ENCODE data around the gene DNAJC18. TPM values are rescaled to one million over a fixed set of nuclear protein-coding genes. Genes with fewer than 3 reads are reported as not detected.

Gene DNAJC18
- total RNA-seq, 4 donors from 2014 or later: 7.6 to 27.7 (median 14.5) TPM

DNA sequence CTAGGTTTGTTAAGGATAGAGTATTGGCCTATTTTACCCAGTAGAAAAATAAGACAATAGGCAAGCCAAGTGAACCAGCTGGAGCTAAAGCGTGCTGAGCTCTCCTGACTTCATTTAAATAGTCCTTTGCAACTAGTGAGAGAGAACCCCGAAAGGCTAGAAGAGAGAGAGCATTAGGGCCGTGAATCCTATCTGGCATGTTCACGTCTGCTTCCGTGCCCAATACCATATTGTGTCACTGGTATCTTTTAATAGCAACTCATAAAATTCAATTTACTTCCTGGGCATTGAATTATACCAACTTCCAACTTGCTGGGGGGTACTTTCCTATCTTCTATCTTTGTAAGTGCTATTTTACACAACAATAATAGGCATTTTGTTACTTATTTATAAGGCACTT lies 13.8 kb downstream of the DNAJC18 start:
- ATAC-seq: no peak
- H3K36me3 ChIP-seq: peaks cover 0 to 90% of the 10 kb centered on the region in 2 donors
- H3K9me3 ChIP-seq: no peaks in the 10 kb centered on the region
- no peak overlapping the region for H3K4me3 ChIP-seq
- H3K27ac ChIP-seq: no peak overlapping the region
- WGBS, 2 donors (ENCODE audit: low coverage in 1 of 2): 89% methylated on average over 5 of the region's 5 CpGs
- H3K27me3 ChIP-seq: no peaks in the 10 kb centered on the region
- TF ChIP-seq, protein P1, sequence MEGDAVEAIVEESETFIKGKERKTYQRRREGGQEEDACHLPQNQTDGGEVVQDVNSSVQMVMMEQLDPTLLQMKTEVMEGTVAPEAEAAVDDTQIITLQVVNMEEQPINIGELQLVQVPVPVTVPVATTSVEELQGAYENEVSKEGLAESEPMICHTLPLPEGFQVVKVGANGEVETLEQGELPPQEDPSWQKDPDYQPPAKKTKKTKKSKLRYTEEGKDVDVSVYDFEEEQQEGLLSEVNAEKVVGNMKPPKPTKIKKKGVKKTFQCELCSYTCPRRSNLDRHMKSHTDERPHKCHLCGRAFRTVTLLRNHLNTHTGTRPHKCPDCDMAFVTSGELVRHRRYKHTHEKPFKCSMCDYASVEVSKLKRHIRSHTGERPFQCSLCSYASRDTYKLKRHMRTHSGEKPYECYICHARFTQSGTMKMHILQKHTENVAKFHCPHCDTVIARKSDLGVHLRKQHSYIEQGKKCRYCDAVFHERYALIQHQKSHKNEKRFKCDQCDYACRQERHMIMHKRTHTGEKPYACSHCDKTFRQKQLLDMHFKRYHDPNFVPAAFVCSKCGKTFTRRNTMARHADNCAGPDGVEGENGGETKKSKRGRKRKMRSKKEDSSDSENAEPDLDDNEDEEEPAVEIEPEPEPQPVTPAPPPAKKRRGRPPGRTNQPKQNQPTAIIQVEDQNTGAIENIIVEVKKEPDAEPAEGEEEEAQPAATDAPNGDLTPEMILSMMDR (IDR thresholded peaks at IDR 0.05): no peak
- TF ChIP-seq EP300 (IDR thresholded peaks at IDR 0.05) (no peak), POLR2A (IDR thresholded peaks at IDR 0.05) (no peak), POLR2AphosphoS5 (IDR thresholded peaks at IDR 0.05) (no peak)
- H3K4me1 ChIP-seq: peaks cover 0 to 6% (median 0%) of the 10 kb centered on the region in 3 donors

DNA sequence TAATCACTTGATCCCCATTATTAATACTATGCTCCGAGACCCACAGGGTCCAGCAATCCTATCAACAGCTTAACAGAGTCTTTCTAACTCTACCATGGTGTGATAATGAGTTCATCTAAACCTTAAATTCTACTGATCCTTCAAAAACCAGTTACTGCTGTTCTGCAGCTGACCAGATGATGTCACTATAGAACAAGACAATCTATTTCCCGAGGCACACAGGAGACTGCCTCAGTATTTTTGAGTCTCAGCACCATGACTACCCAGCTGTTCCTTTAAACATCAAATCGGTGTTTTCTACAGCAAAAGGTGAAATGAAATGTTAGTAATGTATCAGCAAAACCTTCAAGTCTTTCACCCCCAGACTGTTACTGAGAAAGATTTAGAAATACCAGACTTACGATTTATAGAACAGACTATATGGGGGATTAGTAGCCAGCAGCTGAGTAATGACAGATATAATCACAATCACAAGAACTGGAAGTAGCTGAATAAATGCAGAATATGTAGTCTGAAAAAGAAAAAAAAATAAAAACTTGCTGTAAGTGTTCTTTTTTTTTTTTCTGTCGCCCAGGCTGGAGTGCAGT lies 16.9 kb downstream of the DNAJC18 start:
- ATAC-seq: peak; percentile 71
- no peaks in the 10 kb centered on the region for H3K9me3 ChIP-seq
- peaks cover 0 to 79% of the 10 kb centered on the region in 2 donors for H3K36me3 ChIP-seq

DNA sequence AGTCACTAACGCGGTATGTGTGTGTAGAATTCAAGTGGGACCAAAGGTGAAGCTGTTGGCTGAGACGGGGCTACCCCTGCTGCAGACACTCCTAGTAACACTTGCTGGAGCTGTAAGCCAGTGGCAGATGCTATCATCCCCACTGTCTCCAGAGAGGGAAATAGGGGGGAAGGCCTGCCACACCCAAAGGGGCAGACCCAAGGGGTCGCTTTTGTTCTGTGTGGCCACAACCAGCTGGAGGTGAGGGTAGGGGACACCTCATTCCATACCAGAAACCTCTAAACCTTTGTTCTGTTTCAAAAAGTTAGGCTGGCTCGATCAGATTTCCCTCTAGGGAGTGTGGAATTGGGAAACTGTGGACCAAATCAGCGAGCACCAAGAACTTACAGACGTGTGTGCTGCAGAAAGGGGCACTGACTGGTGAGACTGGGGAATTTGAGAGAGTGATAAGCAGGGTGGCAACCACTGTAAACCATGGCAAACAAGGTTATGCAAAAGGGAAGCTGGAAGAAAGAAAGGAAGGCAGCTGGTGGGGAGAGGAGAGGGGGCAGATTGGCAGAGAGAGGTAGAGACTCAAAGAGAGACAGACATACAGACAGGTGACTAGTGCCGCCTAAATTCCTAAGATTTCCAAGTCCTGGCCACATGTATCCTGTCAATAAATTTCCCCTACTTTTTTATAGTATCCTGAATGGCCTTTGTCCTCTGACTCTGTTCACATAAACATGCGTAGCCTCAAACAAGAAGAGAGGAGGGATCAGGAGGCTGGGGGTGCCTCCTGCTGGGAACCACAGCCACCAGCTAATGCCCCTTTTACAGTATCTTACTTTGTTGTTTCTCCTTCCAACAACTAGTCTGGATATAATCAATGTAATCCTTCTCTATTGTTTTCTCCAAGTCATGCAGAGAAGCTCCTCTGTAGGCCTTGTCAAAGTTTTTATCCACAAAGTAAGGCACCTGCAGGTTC lies 19.8 kb downstream of the DNAJC18 start:
- no peaks in the 10 kb centered on the region for H3K27me3 ChIP-seq
- H3K27ac ChIP-seq: peak overlapping the region in 3 of 4 donors; percentile 49 to 82 (median 72)
- peaks cover 0 to 50% of the 10 kb centered on the region in 2 donors for H3K36me3 ChIP-seq
- peaks cover 5 to 63% (median 26%) of the 10 kb centered on the region in 3 donors for H3K4me1 ChIP-seq
- H3K9me3 ChIP-seq: no peaks in the 10 kb centered on the region
- WGBS, 2 donors (ENCODE audit: low coverage in 1 of 2): 61 to 66% methylated on average over 8 of the region's 9 CpGs
- no peak for TF ChIP-seq EP300 (IDR thresholded peaks at IDR 0.05)
- TF ChIP-seq POLR2A (IDR thresholded peaks at IDR 0.05): no peak
- TF ChIP-seq, protein P1 (IDR thresholded peaks at IDR 0.05): no peak
- no peak for TF ChIP-seq POLR2AphosphoS5 (IDR thresholded peaks at IDR 0.05)
- H3K4me3 ChIP-seq: no peak overlapping the region
- ATAC-seq: no peak

More for the DNA sequence above, 16.9 kb downstream of the DNAJC18 start:
- Histone ChIP-seq H3K27me3 (no peaks in the 10 kb centered on the region), H3K4me1 (peaks cover 0 to 34% (median 5%) of the 10 kb centered on the region in 3 donors), H3K27ac (no peak overlapping the region), H3K4me3 (no peak overlapping the region)
- 34 to 37% methylated on average over 5 of the region's 5 CpGs for WGBS, 2 donors (ENCODE audit: low coverage in 1 of 2)
- TF ChIP-seq POLR2AphosphoS5 (IDR thresholded peaks at IDR 0.05): no peak
- no peak for TF ChIP-seq POLR2A (IDR thresholded peaks at IDR 0.05)
- TF ChIP-seq EP300 (IDR thresholded peaks at IDR 0.05): no peak
- TF ChIP-seq, protein P1 (IDR thresholded peaks at IDR 0.05): peak; percentile 71 to 86 (median 80)

DNA sequence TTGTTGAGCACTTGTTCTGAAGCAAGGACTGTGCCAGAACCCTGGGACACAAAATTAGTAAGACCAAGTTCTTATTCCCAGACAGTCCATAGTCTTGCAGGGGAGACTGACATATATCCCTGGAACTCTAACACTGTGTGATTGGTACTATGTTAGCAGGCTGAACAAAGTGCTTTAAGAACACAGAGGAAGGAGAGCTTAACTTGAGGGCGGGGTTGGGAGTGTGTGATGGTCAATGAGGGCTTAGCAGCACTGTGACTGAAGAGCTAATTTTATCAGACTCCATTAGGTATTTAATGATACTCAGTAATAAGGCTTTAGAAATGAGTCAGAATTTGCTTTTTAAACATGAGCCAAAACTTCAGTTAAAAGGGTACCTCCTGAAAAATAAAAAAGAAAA lies 20.5 kb downstream of the DNAJC18 start:
- peak overlapping the region in 3 of 4 donors; percentile 72 to 82 (median 76) for H3K27ac ChIP-seq
- H3K4me3 ChIP-seq: no peak overlapping the region
- H3K9me3 ChIP-seq: no peaks in the 10 kb centered on the region
- ATAC-seq: no peak
- 71 to 90% methylated on average over 1 of the region's 1 CpG for WGBS, 2 donors (ENCODE audit: low coverage in 1 of 2)
- no peaks in the 10 kb centered on the region for H3K27me3 ChIP-seq
- TF ChIP-seq POLR2A (IDR thresholded peaks at IDR 0.05): no peak
- TF ChIP-seq, protein P1 (IDR thresholded peaks at IDR 0.05): no peak
- TF ChIP-seq EP300 (IDR thresholded peaks at IDR 0.05): no peak
- TF ChIP-seq POLR2AphosphoS5 (IDR thresholded peaks at IDR 0.05): no peak
- peaks cover 5 to 70% (median 30%) of the 10 kb centered on the region in 3 donors for H3K4me1 ChIP-seq
- H3K36me3 ChIP-seq: peaks cover 0 to 43% of the 10 kb centered on the region in 2 donors

Measured in gastroesophageal sphincter (tissue), 4 donors.